ENCODE data around the gene RIC3. TPM values are rescaled to one million over a fixed set of nuclear protein-coding genes. Genes with fewer than 3 reads are reported as not detected.

The RIC3 gene
- total RNA-seq, 4 donors from 2014 or later: 3.3 to 43.0 (median 12.5) TPM

- Histone ChIP-seq H3K4me1 (peaks cover 0 to 5% (median 0%) of the 10 kb centered on the region in 4 donors), H3K4me3 (no peak overlapping the region), H3K9me3 (no peaks in the 10 kb centered on the region), H3K27ac (no peak overlapping the region), H3K27me3 (peaks cover 8% of the 10 kb centered on the region), H3K36me3 (no peaks in the 10 kb centered on the region)
- WGBS, 2 donors (ENCODE audit: low coverage in 1 of 2): 83 to 87% methylated on average over 3 to 11 of the region's 11 CpGs
- intact Hi-C loops (cut with DNase I; ENCODE audit: low total_unique reads) (no loop called here), in situ Hi-C loops (cut with MboI; ENCODE audit: low pct_ligation_motif_present in 1 of 4, low pct_unique_long_range_greater_than_20kb in 1 of 4, low sequenced_read_pairs in 3 of 4) (no loop called here)
- TF ChIP-seq POLR2AphosphoS5 (IDR thresholded peaks at IDR 0.05): no peak
- no peak for TF ChIP-seq EP300 (IDR thresholded peaks at IDR 0.05; ENCODE audit: low read depth)
- TF ChIP-seq CTCF (IDR thresholded peaks at IDR 0.05): no peak
- no peak for TF ChIP-seq POLR2A (IDR thresholded peaks at IDR 0.05)
- DNase-seq: no peak
Observed at GRCh38 chr11:8202516-8203413, 33.9 kb upstream of the RIC3 start.

- Histone ChIP-seq H3K4me1 (no peaks in the 10 kb centered on the region), H3K9me3 (no peaks in the 10 kb centered on the region), H3K27ac (peak overlapping the region in 1 of 4 donors; percentile 40), H3K27me3 (peaks cover under 1% of the 10 kb centered on the region), H3K36me3 (no peaks in the 10 kb centered on the region), H3K4me3 (no peak overlapping the region)
- 49 to 53% methylated on average over 3 to 4 of the region's 4 CpGs for WGBS, 2 donors (ENCODE audit: low coverage in 1 of 2)
- intact Hi-C loops (cut with DNase I; ENCODE audit: low total_unique reads): no loop called here
- DNase-seq: no peak
- in situ Hi-C loops (cut with MboI; ENCODE audit: low pct_ligation_motif_present in 1 of 4, low pct_unique_long_range_greater_than_20kb in 1 of 4, low sequenced_read_pairs in 3 of 4): no loop called here
- no peak for TF ChIP-seq POLR2A (IDR thresholded peaks at IDR 0.05)
- TF ChIP-seq EP300 (IDR thresholded peaks at IDR 0.05; ENCODE audit: low read depth): no peak
- TF ChIP-seq CTCF (IDR thresholded peaks at IDR 0.05): no peak
- no peak for TF ChIP-seq POLR2AphosphoS5 (IDR thresholded peaks at IDR 0.05)
Observed at GRCh38 chr11:8201644-8202365, 33.0 kb upstream of the RIC3 start.

- DNase-seq: no peak
- intact Hi-C loops (cut with DNase I; ENCODE audit: low total_unique reads): no loop called here
- Histone ChIP-seq H3K4me3 (no peak overlapping the region), H3K36me3 (no peaks in the 10 kb centered on the region), H3K27me3 (no peaks in the 10 kb centered on the region), H3K9me3 (no peaks in the 10 kb centered on the region), H3K4me1 (no peaks in the 10 kb centered on the region), H3K27ac (no peak overlapping the region)
- 78% methylated on average over 2 of the region's 2 CpGs; no CpG with 5 or more reads in 1 of the 2 donors for WGBS, 2 donors (ENCODE audit: low coverage in 1 of 2)
- in situ Hi-C loops (cut with MboI; ENCODE audit: low pct_ligation_motif_present in 1 of 4, low pct_unique_long_range_greater_than_20kb in 1 of 4, low sequenced_read_pairs in 3 of 4): loop anchor here in 1 of 4 donors (10.0 kb wide), 1 partner anchor 365 kb away; no protein-coding TSS in a partner anchor
- no peak for TF ChIP-seq CTCF (IDR thresholded peaks at IDR 0.05)
Observed at GRCh38 chr11:8199676-8200075, 30.9 kb upstream of the RIC3 start.

- no peak overlapping the region for H3K4me3 ChIP-seq
- in situ Hi-C loops (cut with MboI; ENCODE audit: low pct_ligation_motif_present in 1 of 4, low pct_unique_long_range_greater_than_20kb in 1 of 4, low sequenced_read_pairs in 3 of 4): loop anchor here in 1 of 4 donors (10.0 kb wide), 1 partner anchor 368 kb away; no protein-coding TSS in a partner anchor
- H3K4me1 ChIP-seq: no peaks in the 10 kb centered on the region
- no peaks in the 10 kb centered on the region for H3K36me3 ChIP-seq
- TF ChIP-seq CTCF (IDR thresholded peaks at IDR 0.05) (no peak), POLR2A (IDR thresholded peaks at IDR 0.05) (no peak), POLR2AphosphoS5 (IDR thresholded peaks at IDR 0.05) (no peak), EP300 (IDR thresholded peaks at IDR 0.05; ENCODE audit: low read depth) (no peak)
- intact Hi-C loops (cut with DNase I; ENCODE audit: low total_unique reads): no loop called here
- H3K27me3 ChIP-seq: peaks cover 7% of the 10 kb centered on the region
- H3K9me3 ChIP-seq: no peaks in the 10 kb centered on the region
- DNase-seq: no peak
- H3K27ac ChIP-seq: no peak overlapping the region
Observed at GRCh38 chr11:8196749-8197148, 27.9 kb upstream of the RIC3 start.
